GM21381 (cell line): ENCODE measurements around the gene HEXD.

Experiments used
- ATAC-seq: cut with Tn5 transposase; IDR thresholded peaks from one replicate; pipeline ENCODE4 v1.9.1; 2021; ENCODE audit warnings: mild to moderate bottlenecking, moderate library complexity; ENCODE audit not compliant: unreplicated experiment

HEXD gene

GRCh38 chr17:82486231-82487094 is 68.3 kb downstream of the HEXD start:
- no peak for ATAC-seq

GRCh38 chr17:82487910-82488309 is 69.8 kb downstream of the HEXD start:
- ATAC-seq: no peak

GRCh38 chr17:82489117-82489516 is 71.0 kb downstream of the HEXD start:
- ATAC-seq: no peak

- ATAC-seq: no peak
Observed at GRCh38 chr17:82489851-82490511, 71.8 kb downstream of the HEXD start.

- ATAC-seq: no peak
Observed at GRCh38 chr17:82490512-82491195, 72.5 kb downstream of the HEXD start.

- no peak for ATAC-seq
Observed at GRCh38 chr17:82491196-82491530, 73.0 kb downstream of the HEXD start.

GRCh38 chr17:82491533-82491932 is 73.4 kb downstream of the HEXD start:
- ATAC-seq: no peak
